ENCODE measurements around the gene C12orf50.

- TF ChIP-seq CTCF (IDR thresholded peaks at IDR 0.05 in 8 of 11, conservative IDR thresholded peaks at IDR 0.05 in 3 of 11), result no peak
- TF ChIP-seq POLR2A (IDR thresholded peaks at IDR 0.05), result no peak
These were observed 68.6 kb downstream of the C12orf50 start for GRCh38 chr12:87960566-87960965.

Measured in spleen (tissue), 7 donors.